Activated naive CD4-positive, alpha-beta T cell treated with anti-CD3 and anti-CD28 coated beads, Interleukin-2, amount 50 U/mL, for 24 hours (primary cell): ENCODE data around the gene CDH26.

Experiments
- H3K27ac Mint-ChIP-seq: one replicate; pipeline ENCODE4 v1.8.0; 2021; ENCODE audit warnings: mild to moderate bottlenecking, mixed read lengths
- H3K27me3 Mint-ChIP-seq: one replicate; pipeline ENCODE4 v1.8.0; 2021; ENCODE audit warnings: mixed read lengths
- H3K36me3 Mint-ChIP-seq: one replicate; pipeline ENCODE4 v1.8.0; 2021; ENCODE audit warnings: mixed read lengths
- H3K4me1 Mint-ChIP-seq: one replicate; pipeline ENCODE4 v1.8.0; 2021; ENCODE audit warnings: mixed read lengths
- H3K4me3 Mint-ChIP-seq: one replicate; pipeline ENCODE4 v1.8.0; 2021; ENCODE audit warnings: mild to moderate bottlenecking, mixed read lengths
- H3K9me3 Mint-ChIP-seq: one replicate; pipeline ENCODE4 v1.8.0; 2021; ENCODE audit warnings: mixed read lengths

CDH26 gene

DNA sequence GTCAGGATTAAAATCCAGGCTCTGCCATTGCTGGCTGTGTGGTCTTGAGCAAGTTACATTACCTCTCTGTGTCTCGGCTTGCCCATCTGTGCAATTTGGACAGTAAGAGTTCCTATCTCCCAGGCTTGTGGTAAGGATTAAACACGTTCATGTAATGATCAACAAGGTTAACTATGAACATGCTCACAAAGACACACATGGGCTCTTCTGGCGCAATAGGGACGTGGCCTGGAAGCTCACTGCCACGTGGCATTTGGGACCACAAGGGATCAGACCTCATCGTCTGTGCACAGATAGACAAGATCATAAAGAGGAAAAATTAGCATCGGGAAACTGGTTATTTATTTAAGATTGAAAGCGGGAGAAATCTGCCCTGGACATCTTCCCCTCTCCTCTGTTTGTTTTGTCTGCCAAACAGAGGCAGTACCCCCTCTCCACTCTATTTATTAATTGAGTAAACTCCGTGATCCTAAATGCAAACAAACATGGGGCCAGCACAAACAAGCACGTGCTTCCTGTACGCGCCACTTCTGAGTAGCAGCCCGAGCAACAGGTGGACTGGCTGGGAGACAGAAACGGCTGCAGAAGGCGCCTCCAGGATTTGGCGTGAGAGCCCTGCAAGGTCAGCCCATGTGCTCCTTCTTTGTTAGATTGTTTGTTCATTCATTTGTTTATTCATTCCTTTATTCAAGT is 95.0 kb downstream of the CDH26 start:
- H3K27ac Mint-ChIP-seq, result no peak overlapping the region
- no peaks in the 10 kb centered on the region for H3K9me3 Mint-ChIP-seq
- H3K27me3 Mint-ChIP-seq, result no peaks in the 10 kb centered on the region
- H3K36me3 Mint-ChIP-seq, result no peaks in the 10 kb centered on the region
- H3K4me3 Mint-ChIP-seq, result no peak overlapping the region
- peaks cover 41% of the 10 kb centered on the region for H3K4me1 Mint-ChIP-seq

DNA sequence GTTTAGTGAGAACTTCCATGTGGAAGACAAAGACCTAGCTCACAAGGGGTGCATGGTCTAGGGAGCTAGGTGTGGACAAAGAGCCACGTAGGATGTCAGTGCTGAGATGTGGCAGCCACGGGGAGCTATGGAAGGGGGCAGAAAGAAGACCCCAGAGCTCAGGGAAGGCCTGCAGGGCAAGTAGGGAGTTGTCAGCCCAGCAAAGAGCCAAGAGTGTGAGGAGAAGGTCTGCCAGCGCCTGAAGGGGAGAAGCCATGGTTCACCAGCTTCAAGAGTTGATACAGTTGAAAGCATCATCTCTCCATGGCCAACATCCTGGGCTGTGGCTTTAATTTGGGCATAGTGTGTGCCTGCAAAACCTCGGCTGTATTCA is 95.6 kb downstream of the CDH26 start:
- H3K27me3 Mint-ChIP-seq, result no peaks in the 10 kb centered on the region
- H3K36me3 Mint-ChIP-seq, result no peaks in the 10 kb centered on the region
- H3K4me1 Mint-ChIP-seq, result peaks cover 45% of the 10 kb centered on the region
- no peak overlapping the region for H3K4me3 Mint-ChIP-seq
- no peaks in the 10 kb centered on the region for H3K9me3 Mint-ChIP-seq
- no peak overlapping the region for H3K27ac Mint-ChIP-seq

DNA sequence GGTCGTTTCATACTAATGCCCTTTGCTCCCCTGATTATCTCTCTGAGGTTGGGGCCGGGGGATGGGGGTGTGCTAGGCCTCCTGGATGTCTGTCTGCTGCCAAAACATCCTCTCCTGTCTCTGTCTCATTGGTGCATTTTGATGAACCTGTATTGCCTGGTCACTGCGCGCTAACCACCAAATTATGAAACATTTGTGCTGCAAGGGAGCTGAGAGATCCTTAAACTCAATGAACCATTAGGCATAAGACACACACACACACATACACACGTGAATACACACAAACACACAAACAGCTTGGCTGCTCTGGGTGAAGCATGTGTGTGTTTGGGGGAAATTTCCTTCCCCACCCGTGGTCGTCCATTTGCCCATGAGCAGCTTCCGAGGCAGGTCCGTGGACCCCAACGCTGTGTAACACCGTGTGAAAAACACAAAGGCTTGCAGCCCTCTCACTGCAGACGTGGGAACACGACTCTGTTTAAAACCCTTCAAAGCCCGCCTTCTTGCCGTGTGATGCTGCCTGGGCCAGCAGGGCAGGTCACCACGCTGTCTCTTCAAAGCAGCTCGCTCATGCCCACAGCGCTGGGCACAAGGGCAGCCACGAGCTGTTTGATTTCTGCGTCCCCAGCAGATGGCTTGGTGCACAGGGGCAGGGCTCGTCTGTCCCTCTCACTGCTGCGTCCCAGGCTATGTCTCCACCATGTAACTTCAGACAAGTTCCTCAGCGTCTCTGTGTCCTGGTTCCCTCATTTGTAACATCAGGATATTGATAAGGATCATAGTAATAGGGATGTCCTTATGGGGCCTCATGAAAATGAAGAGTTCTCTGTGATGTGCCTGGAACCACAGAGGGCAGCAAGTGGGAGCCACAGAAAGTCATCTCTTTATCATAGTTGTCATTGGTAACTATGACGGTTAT is 96.8 kb downstream of the CDH26 start:
- Mint-ChIP-seq H3K27me3 (no peaks in the 10 kb centered on the region), H3K36me3 (no peaks in the 10 kb centered on the region), H3K4me1 (peaks cover 47% of the 10 kb centered on the region), H3K4me3 (peak overlapping the region; percentile 71), H3K9me3 (no peaks in the 10 kb centered on the region), H3K27ac (no peak overlapping the region)

DNA sequence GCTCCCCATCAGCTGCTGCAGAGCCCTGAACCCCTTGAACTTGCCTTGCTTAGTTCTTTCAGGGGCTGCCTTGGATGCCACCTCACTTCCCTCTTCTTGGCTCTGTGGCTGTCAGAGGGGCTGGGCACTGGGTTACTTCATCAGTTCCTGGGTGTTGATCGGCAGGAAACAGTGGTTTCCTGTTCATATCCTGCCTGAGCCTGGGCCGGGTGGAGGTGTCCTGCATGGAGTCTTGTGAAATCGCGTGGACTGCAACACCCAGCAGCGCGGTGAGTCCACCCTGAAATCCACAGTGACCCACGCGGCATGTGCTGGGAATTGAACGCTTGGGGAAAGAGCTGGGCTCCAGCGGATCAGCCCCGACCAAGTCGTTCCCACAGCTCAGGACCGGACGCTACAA is 97.5 kb downstream of the CDH26 start:
- Mint-ChIP-seq H3K27me3 (no peaks in the 10 kb centered on the region), H3K27ac (peak overlapping the region; percentile 79), H3K4me3 (peak overlapping the region; percentile 71), H3K9me3 (no peaks in the 10 kb centered on the region), H3K36me3 (no peaks in the 10 kb centered on the region), H3K4me1 (peaks cover 47% of the 10 kb centered on the region)

DNA sequence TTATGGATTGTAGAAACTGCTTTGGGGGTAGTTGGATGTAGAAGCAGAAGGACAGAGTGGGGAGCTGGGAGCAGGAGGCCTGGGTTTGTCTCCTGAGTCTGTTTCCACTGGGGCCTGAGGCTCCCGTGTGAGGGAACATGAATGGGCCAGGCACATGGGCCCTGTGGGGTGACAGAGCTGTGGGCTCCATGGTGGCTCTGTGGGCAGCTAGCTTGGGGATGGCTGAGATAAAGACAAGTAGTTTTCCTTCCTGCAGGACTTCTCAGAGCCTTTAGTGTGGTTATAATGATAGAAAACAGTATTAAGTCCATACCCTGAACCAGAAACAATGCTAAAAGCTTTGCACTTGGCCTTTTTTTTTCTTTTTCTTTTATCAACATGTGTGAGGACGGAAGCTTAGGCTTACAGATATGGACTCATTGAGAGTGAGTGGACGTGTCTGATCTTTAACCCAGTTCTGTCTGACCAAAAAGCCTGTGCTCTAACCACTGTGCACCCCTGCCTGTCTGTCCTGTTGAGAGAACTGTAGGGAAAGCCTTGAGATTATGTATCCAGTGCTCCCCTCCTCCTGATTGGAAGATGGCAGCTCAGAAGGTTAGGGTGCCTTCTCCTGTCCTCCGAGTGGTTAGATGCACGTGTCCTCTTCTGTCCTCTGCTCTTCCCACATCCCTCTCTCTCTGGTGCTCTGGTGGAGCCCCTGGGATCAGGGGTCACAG is 98.3 kb downstream of the CDH26 start:
- Mint-ChIP-seq H3K4me1 (peaks cover 47% of the 10 kb centered on the region), H3K9me3 (no peaks in the 10 kb centered on the region), H3K4me3 (peak overlapping the region; percentile 71), H3K27me3 (no peaks in the 10 kb centered on the region), H3K36me3 (no peaks in the 10 kb centered on the region), H3K27ac (peak overlapping the region; percentile 43)

DNA sequence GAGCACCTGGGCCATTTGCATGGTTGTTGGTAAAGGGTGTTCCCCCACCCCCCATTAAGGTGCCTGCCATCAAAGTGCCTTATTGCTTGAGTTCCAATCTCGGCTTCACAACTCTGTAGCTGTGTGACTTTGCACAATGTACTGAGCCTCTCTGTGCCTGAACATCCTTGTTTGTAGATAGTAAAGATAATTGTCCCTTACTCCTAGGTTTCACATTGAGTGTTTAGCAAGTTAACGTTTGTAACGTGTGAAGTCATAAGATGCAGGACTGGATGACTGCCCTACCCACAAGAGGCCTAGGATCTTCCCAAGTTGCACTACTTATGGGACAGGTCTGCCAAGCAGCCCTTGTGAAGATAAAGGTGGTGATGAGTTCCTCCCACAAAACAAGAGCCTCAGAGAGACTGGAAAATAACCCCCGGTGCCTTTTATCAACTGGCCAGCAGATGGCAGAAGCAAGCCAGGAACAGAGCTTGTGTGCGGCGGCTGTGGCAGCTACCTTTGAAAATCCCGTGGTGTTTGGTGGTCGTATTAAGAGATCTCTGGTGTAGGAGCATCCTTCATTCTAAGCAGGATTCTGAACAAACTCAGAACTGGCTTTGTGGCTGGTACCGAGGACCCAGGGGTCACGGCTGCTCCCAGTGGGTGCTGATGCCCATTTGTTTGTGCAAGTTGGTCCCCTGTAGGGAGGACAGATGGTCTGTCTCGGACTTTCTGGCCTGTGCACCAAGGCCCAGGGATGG is 99.1 kb downstream of the CDH26 start:
- H3K27me3 Mint-ChIP-seq, result no peaks in the 10 kb centered on the region
- H3K36me3 Mint-ChIP-seq, result no peaks in the 10 kb centered on the region
- no peaks in the 10 kb centered on the region for H3K9me3 Mint-ChIP-seq
- H3K4me1 Mint-ChIP-seq, result peaks cover 53% of the 10 kb centered on the region
- H3K4me3 Mint-ChIP-seq, result peak overlapping the region; percentile 71
- H3K27ac Mint-ChIP-seq, result peak overlapping the region; percentile 92

DNA sequence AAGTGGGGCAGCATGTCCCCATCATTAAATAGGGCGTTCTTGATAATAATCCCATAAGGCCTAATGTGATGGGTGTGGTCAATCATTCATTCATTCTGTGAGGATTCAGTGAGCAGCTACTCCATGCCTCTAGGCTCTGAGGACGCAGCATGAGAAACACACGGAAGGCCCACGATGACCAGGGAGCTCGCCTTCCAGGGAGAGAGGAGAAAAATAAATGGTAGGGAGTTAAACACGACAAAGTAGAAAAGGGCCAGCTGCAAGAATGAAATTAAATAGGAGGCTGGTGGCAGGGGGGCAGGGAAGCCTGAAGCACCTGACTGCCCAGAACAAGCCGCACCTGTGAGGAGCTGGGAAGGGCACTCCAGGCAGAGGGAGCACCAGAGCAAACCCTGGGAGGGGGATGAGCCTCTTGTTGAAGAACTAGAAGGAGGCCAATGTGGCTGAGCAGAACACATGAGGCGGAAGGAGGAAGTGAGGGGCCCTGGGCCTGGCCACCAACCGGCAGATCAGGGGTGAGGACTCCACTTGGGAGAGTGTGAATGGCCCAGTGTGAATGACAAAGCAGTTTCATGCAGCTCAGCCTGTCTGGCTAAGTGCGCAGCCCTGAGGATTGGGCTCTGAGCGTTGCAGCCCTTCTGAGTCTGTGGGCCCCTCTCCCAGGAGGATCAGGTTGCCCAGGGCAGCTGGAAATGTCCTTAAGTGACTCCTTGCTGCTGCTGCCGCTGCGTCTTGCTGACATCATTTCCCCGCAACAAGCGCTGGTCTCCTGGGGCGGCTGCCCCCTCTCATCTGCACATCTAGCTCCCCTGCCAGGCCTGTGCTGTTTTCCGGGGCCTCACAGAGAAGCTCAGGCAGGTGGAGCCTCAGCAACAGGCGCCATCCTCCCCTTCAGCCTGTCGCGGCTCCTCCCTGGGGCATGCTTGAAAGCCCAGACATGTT is 99.9 kb downstream of the CDH26 start:
- no peaks in the 10 kb centered on the region for H3K27me3 Mint-ChIP-seq
- H3K4me1 Mint-ChIP-seq, result peaks cover 57% of the 10 kb centered on the region
- H3K9me3 Mint-ChIP-seq, result no peaks in the 10 kb centered on the region
- H3K4me3 Mint-ChIP-seq, result peak overlapping the region; percentile 71
- no peaks in the 10 kb centered on the region for H3K36me3 Mint-ChIP-seq
- peak overlapping the region; percentile 92 for H3K27ac Mint-ChIP-seq

DNA sequence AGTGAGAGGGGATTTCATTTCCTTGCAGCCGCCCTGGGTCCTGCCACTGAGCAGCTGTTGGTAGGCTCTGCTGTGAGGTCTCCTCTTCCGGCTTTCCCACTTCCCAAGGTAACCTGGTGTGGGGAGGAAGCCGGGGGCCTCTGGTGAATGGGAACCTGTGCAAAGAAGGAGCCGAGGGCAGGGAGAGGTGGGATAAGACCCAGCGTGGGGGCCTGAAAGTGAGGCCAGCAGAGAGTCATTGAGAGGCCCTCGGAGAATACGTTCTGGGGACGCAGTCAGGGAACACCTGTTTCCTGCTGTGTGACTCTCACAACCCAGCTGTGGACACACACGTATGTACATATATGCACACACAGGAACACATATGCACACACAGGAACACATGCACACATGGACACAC is 100.7 kb downstream of the CDH26 start:
- H3K36me3 Mint-ChIP-seq, result no peaks in the 10 kb centered on the region
- no peaks in the 10 kb centered on the region for H3K27me3 Mint-ChIP-seq
- H3K9me3 Mint-ChIP-seq, result no peaks in the 10 kb centered on the region
- no peak overlapping the region for H3K27ac Mint-ChIP-seq
- peak overlapping the region; percentile 15 for H3K4me3 Mint-ChIP-seq
- peaks cover 62% of the 10 kb centered on the region for H3K4me1 Mint-ChIP-seq

DNA sequence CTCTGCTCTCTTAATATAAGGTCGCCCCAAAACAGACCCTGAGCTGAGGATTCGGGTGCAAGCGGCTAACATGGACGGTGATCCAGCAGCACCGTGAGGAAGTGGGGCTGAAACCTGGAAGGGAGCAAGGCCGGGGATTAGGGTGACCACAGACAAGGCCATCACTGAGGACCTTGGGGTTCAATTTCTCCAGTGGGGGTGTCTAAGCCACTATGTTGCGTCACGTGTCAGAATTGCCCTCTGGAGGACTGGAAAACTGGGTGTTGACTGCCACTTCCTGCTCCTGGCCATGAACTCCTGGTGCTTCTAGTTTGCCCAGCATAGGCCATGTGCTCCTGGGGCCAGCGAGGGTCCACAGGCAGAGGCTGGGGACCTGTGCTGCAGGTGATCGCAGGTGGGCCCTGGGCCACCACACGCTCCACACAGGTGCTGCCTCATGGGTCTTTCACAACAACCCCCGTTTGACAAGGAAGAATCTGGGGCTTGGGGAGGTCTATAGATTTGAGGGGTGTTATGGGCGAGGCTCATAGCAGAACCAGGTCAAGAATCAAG is 101.9 kb downstream of the CDH26 start:
- Mint-ChIP-seq H3K4me1 (peaks cover 60% of the 10 kb centered on the region), H3K36me3 (no peaks in the 10 kb centered on the region), H3K27ac (no peak overlapping the region), H3K9me3 (no peaks in the 10 kb centered on the region), H3K4me3 (no peak overlapping the region), H3K27me3 (no peaks in the 10 kb centered on the region)

DNA sequence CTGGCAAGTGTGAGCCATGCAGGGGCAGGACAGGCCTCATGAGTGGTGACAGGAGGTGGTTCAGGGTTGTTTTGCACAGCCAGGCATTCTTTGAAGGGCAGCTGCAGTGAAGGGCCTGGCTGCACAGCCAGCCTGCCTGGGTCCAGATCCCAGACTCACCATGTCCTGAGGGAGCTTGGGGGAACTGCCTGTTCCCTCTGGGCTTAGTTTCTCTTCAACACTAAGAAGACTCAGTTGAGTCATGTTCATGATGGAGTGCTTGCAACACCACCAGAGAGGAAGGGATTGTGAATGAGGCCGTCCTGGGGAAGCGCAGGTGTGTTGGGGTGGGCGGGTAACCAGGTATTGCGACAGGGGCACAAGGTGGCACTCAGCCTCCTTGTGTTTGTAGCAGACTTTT is 102.4 kb downstream of the CDH26 start:
- no peaks in the 10 kb centered on the region for H3K9me3 Mint-ChIP-seq
- H3K27ac Mint-ChIP-seq, result no peak overlapping the region
- H3K36me3 Mint-ChIP-seq, result no peaks in the 10 kb centered on the region
- H3K27me3 Mint-ChIP-seq, result no peaks in the 10 kb centered on the region
- H3K4me1 Mint-ChIP-seq, result peaks cover 55% of the 10 kb centered on the region
- no peak overlapping the region for H3K4me3 Mint-ChIP-seq

DNA sequence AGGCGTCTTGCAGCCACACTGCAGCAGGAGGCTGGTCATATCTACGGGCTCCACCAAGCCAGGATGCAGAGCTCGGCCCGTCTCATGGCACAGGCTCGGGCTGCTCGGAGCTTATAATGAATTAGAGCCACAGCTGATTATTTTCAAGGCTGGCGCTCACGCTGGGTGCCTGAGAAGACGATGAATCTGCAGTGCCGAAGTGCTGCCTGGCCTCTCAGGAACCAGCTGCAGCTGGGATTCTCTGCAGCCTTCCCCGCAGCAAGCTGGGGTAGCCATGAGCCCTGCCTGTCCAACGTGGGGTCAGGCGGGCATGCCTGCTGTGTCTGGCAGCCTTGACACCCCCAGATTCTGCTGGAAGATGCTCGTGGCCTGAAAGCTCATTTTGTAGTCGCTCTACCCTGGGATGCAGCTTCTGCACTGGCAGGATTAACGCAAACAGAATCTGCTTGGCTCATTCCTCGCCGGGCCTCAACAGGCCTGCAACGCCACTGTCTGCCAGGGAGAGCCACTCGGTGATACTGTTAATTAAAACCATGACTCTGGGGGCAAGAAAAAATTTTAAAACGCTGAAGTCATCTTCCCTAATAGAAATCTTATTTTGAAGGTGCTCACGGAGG is 104.3 kb downstream of the CDH26 start:
- Mint-ChIP-seq H3K4me1 (peaks cover 36% of the 10 kb centered on the region), H3K27ac (no peak overlapping the region), H3K36me3 (no peaks in the 10 kb centered on the region), H3K27me3 (no peaks in the 10 kb centered on the region), H3K9me3 (no peaks in the 10 kb centered on the region), H3K4me3 (no peak overlapping the region)

DNA sequence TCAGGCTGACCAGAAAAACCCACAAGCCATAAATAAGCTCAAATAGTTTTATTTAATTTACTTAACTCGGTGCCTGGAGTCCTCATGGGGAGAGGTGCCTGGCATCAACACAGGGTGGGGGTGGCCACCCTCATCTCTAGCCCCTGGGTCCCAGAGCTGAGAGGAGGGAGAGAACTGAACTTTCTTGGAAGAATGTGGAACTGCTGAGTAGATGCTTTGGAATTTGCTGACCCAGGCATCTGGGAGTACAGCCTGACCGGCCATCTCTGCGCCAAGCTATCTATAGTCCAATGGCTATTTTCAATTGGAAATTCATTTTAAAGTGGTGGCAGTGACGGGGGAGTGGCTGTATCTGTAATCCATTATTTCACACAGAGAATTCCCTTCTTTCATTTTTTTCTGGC is 104.8 kb downstream of the CDH26 start:
- no peaks in the 10 kb centered on the region for H3K27me3 Mint-ChIP-seq
- no peak overlapping the region for H3K4me3 Mint-ChIP-seq
- H3K27ac Mint-ChIP-seq, result no peak overlapping the region
- H3K9me3 Mint-ChIP-seq, result no peaks in the 10 kb centered on the region
- no peaks in the 10 kb centered on the region for H3K36me3 Mint-ChIP-seq
- H3K4me1 Mint-ChIP-seq, result peaks cover 31% of the 10 kb centered on the region

DNA sequence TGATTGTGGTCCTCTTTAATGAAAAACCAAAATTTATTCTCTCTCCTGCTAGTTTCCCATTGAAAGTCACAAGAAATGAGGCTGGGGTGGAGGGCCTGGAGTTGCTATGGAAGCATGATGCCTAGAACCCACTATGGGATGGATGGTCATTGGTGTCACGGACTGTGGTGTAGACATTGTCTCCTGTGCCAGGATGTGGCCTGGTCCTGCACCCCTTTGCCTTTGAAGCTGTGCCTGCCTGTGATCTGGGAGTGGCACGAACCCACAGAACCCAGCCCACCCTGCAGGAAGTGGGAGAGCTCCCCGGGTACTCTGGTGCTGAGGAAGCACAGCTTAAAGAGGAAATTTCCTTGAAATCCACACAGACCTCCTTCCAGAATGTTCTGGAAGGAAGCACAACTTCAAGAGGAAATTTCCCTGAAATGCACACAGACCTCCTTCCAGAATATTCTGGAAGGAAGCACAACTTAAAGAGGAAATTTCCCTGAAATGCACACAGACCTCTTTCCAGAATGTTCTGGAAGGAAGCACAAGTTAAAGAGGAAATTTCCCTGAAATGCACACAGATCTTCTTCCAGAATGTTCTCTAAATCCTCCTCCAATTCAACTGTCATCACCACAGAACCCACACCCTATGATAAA is 105.6 kb downstream of the CDH26 start:
- Mint-ChIP-seq H3K27ac (peak overlapping the region; percentile 12), H3K4me3 (no peak overlapping the region), H3K36me3 (no peaks in the 10 kb centered on the region), H3K9me3 (no peaks in the 10 kb centered on the region), H3K4me1 (peaks cover 24% of the 10 kb centered on the region), H3K27me3 (no peaks in the 10 kb centered on the region)
